ENCODE results near the gene ZSWIM5.

DNA sequence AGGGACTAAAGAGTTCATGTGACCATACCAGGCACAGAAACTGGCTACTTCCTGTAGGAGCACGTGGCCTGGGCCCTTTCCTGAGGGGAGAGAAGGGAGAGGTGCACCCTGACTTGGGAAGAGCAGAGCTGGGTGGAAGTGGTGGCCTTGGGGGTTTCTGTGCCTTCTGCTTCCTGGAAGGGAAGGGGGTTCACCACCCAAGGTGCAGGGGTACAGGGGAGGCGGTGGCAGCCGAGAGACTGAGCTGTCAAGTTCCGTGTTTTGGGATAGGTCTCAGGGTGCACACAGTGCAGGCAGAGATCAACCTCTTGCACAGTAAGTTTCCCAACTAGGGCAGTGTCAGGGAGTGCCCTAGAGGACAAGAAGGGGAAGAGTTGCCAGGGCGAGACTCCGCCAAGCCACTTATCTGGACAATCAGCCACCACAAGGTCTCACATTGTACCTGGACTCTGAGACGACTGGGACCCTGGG, 205.4 kb downstream of the ZSWIM5 start:
- TF ChIP-seq, protein P1, sequence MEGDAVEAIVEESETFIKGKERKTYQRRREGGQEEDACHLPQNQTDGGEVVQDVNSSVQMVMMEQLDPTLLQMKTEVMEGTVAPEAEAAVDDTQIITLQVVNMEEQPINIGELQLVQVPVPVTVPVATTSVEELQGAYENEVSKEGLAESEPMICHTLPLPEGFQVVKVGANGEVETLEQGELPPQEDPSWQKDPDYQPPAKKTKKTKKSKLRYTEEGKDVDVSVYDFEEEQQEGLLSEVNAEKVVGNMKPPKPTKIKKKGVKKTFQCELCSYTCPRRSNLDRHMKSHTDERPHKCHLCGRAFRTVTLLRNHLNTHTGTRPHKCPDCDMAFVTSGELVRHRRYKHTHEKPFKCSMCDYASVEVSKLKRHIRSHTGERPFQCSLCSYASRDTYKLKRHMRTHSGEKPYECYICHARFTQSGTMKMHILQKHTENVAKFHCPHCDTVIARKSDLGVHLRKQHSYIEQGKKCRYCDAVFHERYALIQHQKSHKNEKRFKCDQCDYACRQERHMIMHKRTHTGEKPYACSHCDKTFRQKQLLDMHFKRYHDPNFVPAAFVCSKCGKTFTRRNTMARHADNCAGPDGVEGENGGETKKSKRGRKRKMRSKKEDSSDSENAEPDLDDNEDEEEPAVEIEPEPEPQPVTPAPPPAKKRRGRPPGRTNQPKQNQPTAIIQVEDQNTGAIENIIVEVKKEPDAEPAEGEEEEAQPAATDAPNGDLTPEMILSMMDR (conservative IDR thresholded peaks at IDR 0.05; ENCODE audit: low read depth, low read length), result no peak
- no peak for TF ChIP-seq EZH2 (IDR thresholded peaks at IDR 0.05; ENCODE audit: low read length, unreplicated experiment)

Measured in PC-3 (cell line).